GM18507 (cell line): Measurements from ENCODE around the gene ACTG1.
"Not testable (repeated sequence)": the region's sequence is repeated elsewhere in the genome, so short reads cannot be mapped to it uniquely, and the experiment has no call there.

Experiments used
- DNase-seq: peaks from one replicate; pipeline ENCODE4 v3.0.0; 2011; ENCODE audit warnings: low read depth; ENCODE audit not compliant: insufficient read length; ENCODE audit errors: extremely low spot score
- FAIRE-seq: peaks from 2 replicates; lab custom pipeline; 2011; peaks lifted over from hg19 to GRCh38; lab: Jason Lieb, UNC

Gene ACTG1

GRCh38 chr17:81534157-81535006 is 21.8 kb upstream of the ACTG1 start:
- no peak for DNase-seq
- FAIRE-seq = no peak

DNA sequence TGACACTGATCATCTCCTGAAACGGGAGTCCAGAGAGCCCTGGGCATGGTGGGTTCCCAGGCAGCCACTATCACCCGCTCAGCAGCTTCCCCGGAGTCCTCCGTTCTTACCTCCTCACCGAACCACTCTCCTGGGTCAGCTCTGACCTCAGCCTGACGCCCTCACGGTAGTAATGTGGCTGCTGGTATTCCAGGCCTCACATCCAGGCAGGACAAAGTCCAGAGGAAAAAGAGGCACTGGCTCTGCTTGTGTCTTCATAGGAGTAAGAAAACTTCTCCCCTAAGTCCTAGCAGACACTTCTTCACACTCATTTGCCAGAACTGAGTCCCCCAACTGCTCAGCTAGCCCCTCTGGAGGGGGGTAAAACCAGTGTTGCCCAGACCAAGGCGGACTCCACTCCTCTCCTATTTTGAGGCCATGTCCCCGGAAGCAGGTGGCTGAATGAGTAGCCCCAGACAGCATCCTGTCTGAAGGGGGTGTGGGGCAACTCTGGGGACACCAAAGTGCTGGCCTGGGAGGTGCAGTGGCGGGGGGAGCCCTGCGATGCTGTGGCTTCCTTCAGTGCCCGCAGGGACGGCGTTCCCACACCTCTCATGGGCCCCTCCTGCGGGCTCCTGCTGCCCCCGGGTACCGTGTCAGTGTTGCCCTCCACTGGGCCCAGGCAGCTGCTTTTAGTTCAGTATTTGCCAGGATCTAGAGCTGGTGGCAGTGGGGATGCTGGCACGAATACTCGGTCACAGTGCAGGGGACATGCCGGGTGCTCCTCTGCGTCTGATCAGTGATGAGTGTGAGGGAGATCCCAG is 20.9 kb upstream of the ACTG1 start:
- FAIRE-seq (no peak), DNase-seq (no peak)

DNA sequence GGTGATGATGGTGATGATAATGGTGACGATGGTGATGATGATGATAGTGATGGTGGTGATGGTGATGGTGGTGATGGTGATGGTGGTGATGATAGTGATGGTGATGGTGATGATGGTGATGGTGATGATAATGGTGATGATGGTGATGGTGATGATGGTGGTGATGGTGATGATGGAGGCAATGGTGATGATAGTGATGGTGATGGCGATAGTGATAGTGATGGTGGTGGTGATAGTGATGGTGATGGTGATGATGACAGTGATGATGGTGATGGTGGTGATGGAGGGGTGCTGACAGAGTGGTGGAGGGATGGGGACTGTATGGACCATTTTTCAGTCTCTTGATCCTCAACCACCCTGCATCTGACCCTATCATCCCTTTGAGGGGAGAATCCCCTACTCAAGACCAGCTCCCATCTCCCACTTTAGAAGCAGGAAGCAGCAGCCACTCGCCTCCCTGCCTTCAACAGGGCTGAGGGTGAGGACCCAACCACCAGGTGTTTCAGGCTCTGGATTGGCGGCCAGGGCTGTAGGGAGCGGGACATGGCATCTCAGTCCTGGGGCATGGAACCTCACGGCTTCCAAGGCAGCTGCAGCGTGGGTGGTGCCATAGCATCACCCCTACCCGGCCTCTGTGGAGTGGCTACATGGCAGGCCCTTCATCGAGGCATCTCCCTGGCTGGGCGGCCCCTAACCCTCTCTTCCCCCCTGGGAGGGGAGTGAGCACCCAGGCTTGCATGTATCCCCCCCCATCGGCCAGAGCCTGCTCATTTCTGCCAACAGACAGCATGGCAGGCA is 20.1 kb upstream of the ACTG1 start:
- DNase-seq (no peak), FAIRE-seq (no peak)

DNA sequence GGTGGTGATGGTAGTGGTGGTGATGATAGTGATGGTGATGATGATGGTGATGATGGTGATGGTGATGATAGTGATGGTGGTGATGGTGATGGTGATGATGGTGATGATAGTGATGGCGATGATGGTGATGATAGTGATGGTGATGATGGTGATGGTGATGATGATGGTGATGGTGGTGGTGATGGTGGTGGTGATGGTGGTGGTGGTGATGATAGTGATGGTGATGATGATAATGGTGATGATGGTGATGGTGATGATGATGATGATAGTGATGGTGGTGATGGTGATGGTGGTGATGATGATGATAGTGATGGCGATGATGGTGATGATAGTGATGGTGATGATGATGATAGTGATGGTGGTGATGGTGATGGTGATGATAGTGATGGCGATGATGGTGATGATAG is 19.4 kb upstream of the ACTG1 start:
- not testable (repeated sequence) for DNase-seq, FAIRE-seq

- FAIRE-seq, DNase-seq: not testable (repeated sequence)
These were observed 18.4 kb upstream of the ACTG1 start for GRCh38 chr17:81531013-81531412.

DNA sequence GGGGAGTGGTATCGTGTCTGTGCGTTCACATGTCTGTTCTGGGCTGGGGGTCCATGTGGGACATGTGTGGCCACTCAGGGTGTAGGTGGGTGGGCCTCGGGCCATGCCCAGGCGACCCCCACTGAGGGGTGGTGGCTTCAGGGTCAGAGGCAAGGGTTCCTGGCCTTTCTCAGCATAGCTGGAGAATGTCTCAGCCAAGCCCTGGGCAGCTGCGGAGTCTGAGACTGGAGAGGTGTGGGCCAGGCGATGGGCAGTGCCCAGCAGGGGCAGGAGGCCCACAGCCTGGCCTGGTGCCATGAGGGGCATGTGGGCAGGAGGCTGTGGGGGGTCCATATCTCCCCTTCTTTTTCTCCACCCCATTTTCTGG is 16.8 kb upstream of the ACTG1 start:
- DNase-seq (no peak), FAIRE-seq (no peak)

- FAIRE-seq (no peak), DNase-seq (no peak)
These were observed 16.2 kb upstream of the ACTG1 start for GRCh38 chr17:81528651-81529436.

DNA sequence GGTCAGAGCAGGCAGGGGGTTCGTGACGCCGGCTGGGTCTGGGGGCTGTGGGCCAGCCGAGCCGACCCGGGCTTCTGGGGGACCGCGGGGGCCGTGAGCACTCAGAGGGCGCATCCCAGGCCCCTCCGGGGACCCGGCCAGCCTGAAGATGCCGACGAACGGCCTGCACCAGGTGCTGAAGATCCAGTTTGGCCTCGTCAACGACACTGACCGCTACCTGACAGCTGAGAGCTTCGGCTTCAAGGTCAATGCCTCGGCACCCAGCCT is 15.7 kb upstream of the ACTG1 start:
- FAIRE-seq (no peak), DNase-seq (no peak)

DNA sequence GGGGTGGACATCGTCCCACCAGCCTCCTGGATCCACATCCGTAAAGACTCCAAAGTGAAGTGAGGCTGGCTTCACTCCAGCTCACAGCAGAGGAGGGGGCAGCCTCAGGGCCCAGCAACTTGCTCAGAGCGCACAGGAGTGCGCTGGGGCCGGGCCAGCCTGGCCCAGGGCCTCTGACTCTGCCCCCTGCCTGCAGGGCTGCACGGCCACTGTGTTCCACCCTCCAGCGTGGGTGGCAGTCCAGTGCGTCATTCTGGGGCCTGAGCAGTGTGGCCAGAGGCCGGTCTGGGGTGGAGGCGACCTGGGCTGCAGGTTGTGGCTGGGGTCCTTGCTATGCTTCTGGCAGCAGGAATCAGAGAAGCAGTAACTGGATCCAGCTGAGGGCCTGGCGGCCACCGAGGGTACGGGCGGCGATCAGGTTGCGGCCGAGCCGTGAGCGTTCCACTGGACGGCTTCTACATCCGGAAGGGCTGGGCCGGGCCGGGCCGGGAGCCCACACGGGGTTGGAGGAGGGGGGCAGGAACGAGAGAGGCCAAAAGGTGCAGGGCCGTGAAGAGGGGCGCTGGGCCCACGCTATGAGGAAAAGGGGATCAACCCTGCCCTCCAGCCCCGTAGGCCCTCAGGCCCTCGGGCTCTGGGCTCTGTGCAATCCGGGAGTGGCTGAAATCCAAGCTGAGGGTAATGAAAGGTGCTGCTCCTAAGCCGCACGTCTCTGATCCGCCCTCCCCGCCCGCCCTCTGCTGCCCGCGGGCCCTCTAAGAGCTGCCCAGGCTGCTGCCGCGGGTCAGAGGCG is 15.2 kb upstream of the ACTG1 start, which contains the start of gene FSCN2:
Gene FSCN2, plus strand, starts transcription at position 787 of the 793 bp plus-strand sequence. CDS start 155 bp downstream, outside the sequence.
- no peak for FAIRE-seq

DNA sequence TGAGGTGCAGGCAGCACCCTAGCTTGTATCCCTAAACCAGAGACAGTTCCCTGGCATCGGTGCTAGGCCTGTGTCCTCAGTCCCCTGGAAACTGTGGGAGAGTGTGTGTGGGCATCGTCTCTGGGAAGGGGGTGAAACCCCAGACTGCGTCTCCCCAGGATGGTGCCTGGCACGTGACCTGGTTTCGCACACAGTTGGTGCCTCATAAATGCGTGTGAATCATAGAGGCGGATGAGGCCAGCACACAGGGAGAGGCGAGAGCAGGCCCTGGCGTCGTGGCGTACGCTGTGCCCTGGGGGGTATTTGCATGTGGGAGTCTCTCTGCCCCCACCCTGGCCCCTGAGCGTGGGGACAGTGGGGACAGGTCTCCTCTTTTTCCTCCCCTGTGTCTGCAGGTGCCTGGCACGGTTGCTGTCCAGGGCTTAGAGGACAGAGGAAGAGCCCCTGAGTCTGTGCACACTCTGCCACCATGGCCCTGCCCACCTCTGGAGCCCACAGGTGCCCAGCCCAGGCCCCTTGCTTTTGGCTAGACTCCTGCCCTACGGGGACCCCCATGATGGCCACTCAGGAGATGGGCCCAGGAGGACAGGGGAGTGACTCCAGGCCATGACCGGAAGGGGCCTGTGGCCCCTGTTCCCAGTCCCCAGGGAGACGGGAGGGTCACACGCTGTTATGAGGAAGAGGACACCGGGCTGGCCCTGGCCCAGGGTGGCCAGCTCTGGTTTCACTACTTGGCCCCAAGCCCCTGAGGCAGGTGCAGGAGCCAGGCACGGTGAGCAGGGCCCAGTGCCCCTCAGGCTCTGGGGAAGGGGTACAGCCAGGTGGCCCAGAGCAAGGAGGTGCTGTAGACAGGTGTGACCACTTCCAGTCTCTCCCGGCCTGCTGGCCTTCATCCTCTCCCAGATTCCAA is 14.3 kb upstream of the ACTG1 start:
- FAIRE-seq (no peak), DNase-seq (no peak)

More for the DNA sequence above, 15.2 kb upstream of the ACTG1 start, which contains the start of gene FSCN2:
- DNase-seq = no peak

DNA sequence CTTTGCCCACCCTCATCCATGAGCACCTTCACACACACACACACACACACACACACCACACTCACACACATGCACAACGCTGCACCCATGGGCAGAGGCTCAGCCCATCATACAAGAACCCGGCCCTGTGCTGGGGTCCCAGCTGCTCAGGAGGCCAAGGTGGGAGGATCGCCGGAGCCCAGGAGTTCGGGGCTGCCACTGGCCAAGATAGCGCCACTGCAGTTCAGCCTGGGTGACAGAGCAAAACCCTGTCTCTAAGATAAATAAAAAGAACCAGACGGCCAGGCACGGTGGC is 12.2 kb upstream of the ACTG1 start:
- DNase-seq = no peak

GRCh38 chr17:81524039-81524864 is 11.7 kb upstream of the ACTG1 start:
- FAIRE-seq (no peak), DNase-seq (no peak)

More for the DNA sequence above, 12.2 kb upstream of the ACTG1 start:
- no peak for FAIRE-seq

DNA sequence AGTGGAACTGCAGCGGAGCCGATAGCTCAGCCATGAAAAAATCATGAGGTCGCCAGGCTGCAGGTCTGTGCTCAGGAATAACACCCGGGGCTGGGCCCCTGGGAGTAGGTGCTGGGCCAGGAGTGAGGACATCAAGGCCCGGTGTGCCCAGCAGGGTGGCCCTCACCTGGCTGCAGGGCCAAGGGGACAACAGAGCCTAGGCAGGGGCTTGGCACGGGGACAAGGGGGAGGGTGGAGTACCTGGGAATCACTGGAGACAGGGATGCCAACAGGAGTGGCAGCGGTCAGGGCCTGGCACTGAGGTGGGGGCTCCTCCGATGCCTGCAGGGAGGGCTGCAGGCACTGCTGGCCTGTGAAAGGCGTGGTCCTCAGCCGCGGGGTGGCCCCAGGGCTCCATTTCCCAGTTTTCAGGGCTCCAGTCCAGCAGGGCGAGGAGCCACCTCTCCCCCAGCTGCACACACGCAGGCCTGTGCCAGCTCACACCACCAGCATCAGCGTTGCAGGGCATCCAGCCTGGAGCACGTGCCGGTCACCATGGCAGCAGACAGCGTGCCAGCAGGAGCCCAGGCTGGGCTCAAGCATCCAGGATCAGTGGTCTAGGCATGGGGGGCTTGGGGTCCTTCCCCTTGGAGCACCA is 10.9 kb upstream of the ACTG1 start:
- no peak for FAIRE-seq

GRCh38 chr17:81522491-81523401 is 10.1 kb upstream of the ACTG1 start:
- DNase-seq (no peak), FAIRE-seq (no peak)

More for the DNA sequence above, 10.9 kb upstream of the ACTG1 start:
- DNase-seq = no peak
